Mesendoderm (in vitro differentiated cells): ENCODE measurements around the gene DDHD1.

Experiments
- DNase-seq: peaks from one replicate; pipeline ENCODE4 v3.0.0; 2013
- H2AK5ac ChIP-seq: 2 replicates; pipeline ENCODE4 v1.6.1; 2013; ENCODE audit warnings: low read length, inconsistent platforms
- H2BK120ac ChIP-seq: 2 replicates; pipeline ENCODE4 v1.6.1; 2013; ENCODE audit warnings: low read depth, mild to moderate bottlenecking, low read length, moderate library complexity, mixed read lengths
- H2BK15ac ChIP-seq: replicated peaks from 2 replicates; pipeline ENCODE4 v1.6.1; 2013; ENCODE audit warnings: low read depth, mild to moderate bottlenecking, moderate library complexity
- H2BK5ac ChIP-seq: 2 replicates; pipeline ENCODE4 v1.6.1; 2013; ENCODE audit warnings: low read length, inconsistent platforms
- H3K18ac ChIP-seq: 2 replicates; pipeline ENCODE4 v1.6.1; 2013; ENCODE audit warnings: mild to moderate bottlenecking, low read length, mixed read lengths
- H3K23ac ChIP-seq: one replicate; pipeline ENCODE4 v1.6.1; 2013; ENCODE audit warnings: low read length
- H3K27ac ChIP-seq: 2 replicates; pipeline ENCODE4 v1.5.1; 2013; ENCODE audit warnings: low read depth, mild to moderate bottlenecking, inconsistent platforms, low read length, moderate library complexity
- H3K27me3 ChIP-seq: 2 replicates; pipeline ENCODE4 v1.6.1; 2013; ENCODE audit warnings: low read length, control low read depth, mild to moderate bottlenecking, inconsistent platforms; ENCODE audit not compliant: insufficient read depth, poor library complexity
- H3K36me3 ChIP-seq: 2 replicates; pipeline ENCODE4 v1.6.1; 2013; ENCODE audit warnings: low read length, inconsistent platforms; ENCODE audit not compliant: control insufficient read depth, insufficient read depth
- H3K4ac ChIP-seq: one replicate; pipeline ENCODE4 v1.6.1; 2013; ENCODE audit warnings: low read depth, mild to moderate bottlenecking, low read length, moderate library complexity
- H3K4me1 ChIP-seq: 2 replicates; pipeline ENCODE4 v1.6.1; 2013; ENCODE audit warnings: low read depth, low read length, inconsistent platforms; ENCODE audit not compliant: control insufficient read depth
- H3K4me2 ChIP-seq: 2 replicates; pipeline ENCODE4 v1.6.1; 2013; ENCODE audit warnings: low read length
- H3K4me3 ChIP-seq: 2 replicates; pipeline ENCODE4 v1.5.1; 2013; ENCODE audit warnings: mild to moderate bottlenecking, low read length
- H3K56ac ChIP-seq: one replicate; pipeline ENCODE4 v1.6.1; 2013; ENCODE audit warnings: low read length
- H3K79me1 ChIP-seq: 2 replicates; pipeline ENCODE4 v1.6.1; 2013; ENCODE audit warnings: low read length, inconsistent platforms
- H3K79me2 ChIP-seq: 2 replicates; pipeline ENCODE4 v1.6.1; 2013; ENCODE audit warnings: mild to moderate bottlenecking, low read length; ENCODE audit not compliant: control insufficient read depth, insufficient read depth
- H3K9ac ChIP-seq: 2 replicates; pipeline ENCODE4 v1.6.1; 2013; ENCODE audit warnings: low read length, inconsistent platforms
- H4K5ac ChIP-seq: one replicate; pipeline ENCODE4 v1.6.1; 2013; ENCODE audit warnings: low read length
- H4K8ac ChIP-seq: one replicate; pipeline ENCODE4 v1.6.1; 2013; ENCODE audit warnings: low read depth, mild to moderate bottlenecking, control low read depth, low read length, moderate library complexity
- WGBS: extraction: QIAGEN DNeasy Blood & Tissue Kit; methylation state at CpG from one replicate; pipeline ENCODE4 v1.1.7; 2013; ENCODE audit warnings: low lambda C conversion rate, missing lambda C conversion rate; ENCODE audit not compliant: insufficient coverage; ENCODE audit errors: extremely low coverage; 5-methylcytosine and 5-hydroxymethylcytosine counted together

Gene DDHD1

DNA sequence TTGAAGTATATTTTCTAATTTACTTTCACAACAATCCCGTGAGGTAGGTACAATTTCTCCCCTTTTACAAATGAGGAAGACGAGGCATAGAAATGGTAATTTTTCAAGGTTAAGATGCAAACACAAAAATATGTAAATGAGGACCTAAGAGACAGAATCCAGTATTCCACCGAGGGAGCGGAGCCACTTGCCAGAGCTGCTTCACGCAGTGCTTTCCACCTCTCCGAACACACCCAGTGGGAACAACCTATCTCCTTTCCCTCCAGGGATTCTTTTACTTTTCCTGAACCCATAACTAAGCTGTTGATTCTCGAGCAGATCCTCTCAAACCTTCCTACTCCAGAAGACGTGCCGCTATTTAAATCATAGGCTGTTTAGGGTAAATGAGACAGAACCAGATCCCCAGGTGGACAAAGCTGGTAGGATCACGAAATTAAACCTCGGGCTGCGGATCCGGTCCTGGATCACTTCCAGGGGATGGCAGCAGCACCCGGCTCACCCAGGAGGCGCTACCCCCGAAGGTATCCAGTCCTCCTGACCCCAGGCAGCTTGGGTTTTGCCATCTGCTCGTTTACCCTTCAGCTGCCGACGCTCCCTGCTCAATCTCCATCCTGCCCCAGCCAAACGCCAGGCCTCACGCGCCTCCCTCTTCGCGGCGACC, 1.5 kb downstream of the DDHD1 start:
- H3K4me2 ChIP-seq: peak overlapping the region; percentile 26
- no peak overlapping the region for H3K27ac ChIP-seq
- H3K36me3 ChIP-seq: no peaks in the 10 kb centered on the region
- no CpG with 5 or more reads among the region's 25 CpGs for WGBS
- H2BK5ac ChIP-seq: no peak overlapping the region
- H3K23ac ChIP-seq: no peak overlapping the region
- H4K5ac ChIP-seq: no peak overlapping the region
- no peak overlapping the region for H2BK15ac ChIP-seq
- H2AK5ac ChIP-seq: no peak overlapping the region
- no peak overlapping the region for H4K8ac ChIP-seq
- H3K18ac ChIP-seq: no peak overlapping the region
- no peak overlapping the region for H3K4ac ChIP-seq
- H3K9ac ChIP-seq: peak overlapping the region; percentile 64
- H2BK120ac ChIP-seq: no peak overlapping the region
- peaks cover 4% of the 10 kb centered on the region for H3K4me1 ChIP-seq
- H3K56ac ChIP-seq: peak overlapping the region; percentile 94
- peaks cover 11% of the 10 kb centered on the region for H3K79me1 ChIP-seq
- H3K27me3 ChIP-seq: no peaks in the 10 kb centered on the region
- peaks cover 22% of the 10 kb centered on the region for H3K79me2 ChIP-seq
- H3K4me3 ChIP-seq: peak overlapping the region; percentile 47
- DNase-seq: peak; percentile 76

- peaks cover 22% of the 10 kb centered on the region for H3K79me2 ChIP-seq
- H3K18ac ChIP-seq: no peak overlapping the region
- no CpG with 5 or more reads among the region's 4 CpGs for WGBS
- H2BK5ac ChIP-seq: no peak overlapping the region
- H3K23ac ChIP-seq: peak overlapping the region; percentile 70
- peak overlapping the region; percentile 12 for H3K56ac ChIP-seq
- H3K36me3 ChIP-seq: no peaks in the 10 kb centered on the region
- peaks cover 11% of the 10 kb centered on the region for H3K79me1 ChIP-seq
- no peak overlapping the region for H2BK120ac ChIP-seq
- no peak overlapping the region for H2BK15ac ChIP-seq
- H3K4me1 ChIP-seq: peaks cover 4% of the 10 kb centered on the region
- H3K4me3 ChIP-seq: no peak overlapping the region
- H3K9ac ChIP-seq: no peak overlapping the region
- H3K4me2 ChIP-seq: no peak overlapping the region
- H2AK5ac ChIP-seq: no peak overlapping the region
- no peaks in the 10 kb centered on the region for H3K27me3 ChIP-seq
- no peak overlapping the region for H3K27ac ChIP-seq
- H4K5ac ChIP-seq: no peak overlapping the region
- DNase-seq: no peak
- H4K8ac ChIP-seq: no peak overlapping the region
- no peak overlapping the region for H3K4ac ChIP-seq
Measured at GRCh38 chr14:53149668-53150316, 3.3 kb downstream of the DDHD1 start.

- no peak for DNase-seq
Measured at GRCh38 chr14:53148671-53149070, 4.5 kb downstream of the DDHD1 start.

GRCh38 chr14:53147893-53148292, 5.2 kb downstream of the DDHD1 start:
- H2BK5ac ChIP-seq: no peak overlapping the region
- H4K5ac ChIP-seq: no peak overlapping the region
- peaks cover 12% of the 10 kb centered on the region for H3K79me1 ChIP-seq
- no peaks in the 10 kb centered on the region for H3K27me3 ChIP-seq
- no peak overlapping the region for H3K4me2 ChIP-seq
- H3K9ac ChIP-seq: no peak overlapping the region
- H3K79me2 ChIP-seq: peaks cover 24% of the 10 kb centered on the region
- no peak overlapping the region for H3K4ac ChIP-seq
- no peak overlapping the region for H3K27ac ChIP-seq
- H3K23ac ChIP-seq: no peak overlapping the region
- no peak overlapping the region for H2BK15ac ChIP-seq
- H4K8ac ChIP-seq: no peak overlapping the region
- H2AK5ac ChIP-seq: no peak overlapping the region
- H3K56ac ChIP-seq: no peak overlapping the region
- WGBS: no CpG with 5 or more reads among the region's 2 CpGs
- H3K4me3 ChIP-seq: no peak overlapping the region
- H3K18ac ChIP-seq: no peak overlapping the region
- no peak overlapping the region for H2BK120ac ChIP-seq
- H3K4me1 ChIP-seq: peaks cover 3% of the 10 kb centered on the region
- H3K36me3 ChIP-seq: no peaks in the 10 kb centered on the region
- DNase-seq: no peak

More at GRCh38 chr14:53148671-53149070, 4.5 kb downstream of the DDHD1 start:
- H3K27me3 ChIP-seq: no peaks in the 10 kb centered on the region
- H2AK5ac ChIP-seq: no peak overlapping the region
- no peak overlapping the region for H3K4me3 ChIP-seq
- no peak overlapping the region for H3K23ac ChIP-seq
- H4K5ac ChIP-seq: no peak overlapping the region
- no peak overlapping the region for H3K56ac ChIP-seq
- H3K4me2 ChIP-seq: no peak overlapping the region
- no peak overlapping the region for H2BK15ac ChIP-seq
- no peak overlapping the region for H2BK120ac ChIP-seq
- peaks cover 4% of the 10 kb centered on the region for H3K4me1 ChIP-seq
- H3K79me1 ChIP-seq: peaks cover 11% of the 10 kb centered on the region
- H3K9ac ChIP-seq: no peak overlapping the region
- no peak overlapping the region for H2BK5ac ChIP-seq
- no peaks in the 10 kb centered on the region for H3K36me3 ChIP-seq
- H3K4ac ChIP-seq: no peak overlapping the region
- peaks cover 22% of the 10 kb centered on the region for H3K79me2 ChIP-seq
- H4K8ac ChIP-seq: no peak overlapping the region
- no peak overlapping the region for H3K27ac ChIP-seq
- H3K18ac ChIP-seq: no peak overlapping the region

DNA sequence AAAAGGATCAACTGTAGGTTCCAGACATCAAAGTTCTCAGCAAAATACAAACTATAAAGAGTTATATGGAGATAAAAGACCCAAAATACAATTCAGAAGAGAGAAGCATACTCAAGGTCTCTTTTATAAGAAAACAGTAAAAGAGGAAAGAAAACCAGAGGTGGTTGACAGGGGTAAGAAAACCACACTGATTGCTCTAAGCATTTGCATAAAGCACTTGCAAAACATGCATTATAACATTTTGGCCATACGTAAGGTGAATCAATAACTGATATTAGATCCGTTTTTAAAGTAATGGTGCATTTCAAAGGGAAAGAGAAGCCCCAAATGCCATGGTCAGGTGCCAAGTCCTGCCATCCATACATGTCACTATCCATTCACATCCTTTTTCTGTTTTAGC, 5.9 kb downstream of the DDHD1 start:
- Histone ChIP-seq H3K18ac (no peak overlapping the region), H3K27me3 (no peaks in the 10 kb centered on the region), H3K79me1 (peaks cover 14% of the 10 kb centered on the region), H2BK5ac (no peak overlapping the region), H3K27ac (no peak overlapping the region), H2BK15ac (no peak overlapping the region), H2AK5ac (no peak overlapping the region), H3K23ac (no peak overlapping the region), H4K8ac (no peak overlapping the region), H4K5ac (no peak overlapping the region), H3K4me3 (no peak overlapping the region), H3K36me3 (no peaks in the 10 kb centered on the region), H3K56ac (no peak overlapping the region), H3K9ac (no peak overlapping the region), H3K4me1 (peaks cover 3% of the 10 kb centered on the region), H3K4ac (no peak overlapping the region), H3K79me2 (peaks cover 24% of the 10 kb centered on the region), H2BK120ac (no peak overlapping the region), H3K4me2 (no peak overlapping the region)
- no peak for DNase-seq
- WGBS: no CpG with 5 or more reads among the region's 2 CpGs

DNA sequence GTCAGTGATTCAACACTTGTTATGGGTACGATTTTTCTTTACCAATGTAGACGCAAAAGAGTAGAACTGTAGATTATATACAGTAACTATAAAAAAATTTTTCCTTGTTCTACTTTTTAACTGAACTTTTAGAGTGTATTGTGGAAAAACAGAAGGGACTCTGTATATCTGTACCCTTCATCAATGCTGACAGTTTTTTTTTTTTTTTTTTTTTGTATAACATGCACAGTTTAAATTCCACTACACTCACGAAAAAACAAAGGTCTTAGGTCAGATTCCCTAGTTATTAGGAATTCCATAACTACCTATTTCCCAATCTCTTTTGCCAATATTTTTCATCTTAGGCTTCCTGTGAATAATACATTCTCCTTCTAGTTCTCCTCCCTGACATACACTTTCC, 6.4 kb downstream of the DDHD1 start:
- no peak overlapping the region for H2BK15ac ChIP-seq

More for the DNA sequence above, 6.4 kb downstream of the DDHD1 start:
- Histone ChIP-seq H3K4me2 (no peak overlapping the region), H3K79me1 (peaks cover 12% of the 10 kb centered on the region), H4K8ac (no peak overlapping the region), H4K5ac (no peak overlapping the region), H3K36me3 (no peaks in the 10 kb centered on the region), H3K27ac (no peak overlapping the region), H3K9ac (no peak overlapping the region), H3K23ac (no peak overlapping the region), H3K4me3 (no peak overlapping the region), H2BK5ac (no peak overlapping the region), H3K18ac (no peak overlapping the region), H2AK5ac (no peak overlapping the region), H3K4me1 (peaks cover 3% of the 10 kb centered on the region), H3K27me3 (no peaks in the 10 kb centered on the region), H2BK120ac (no peak overlapping the region), H3K4ac (no peak overlapping the region), H3K79me2 (peaks cover 19% of the 10 kb centered on the region), H3K56ac (no peak overlapping the region)
- no CpG with 5 or more reads among the region's 3 CpGs for WGBS
- DNase-seq: no peak
